Suprapubic skin (tissue), 4 donors: Measurements from ENCODE around the gene CDC42SE2. TPM values are rescaled to one million over a fixed set of nuclear protein-coding genes. Genes with fewer than 3 reads are reported as not detected.

Source experiments
- DNase-seq, 2 donors: peaks; one replicate each; pipeline ENCODE4 v3.0.0-alpha.2; 2019; ENCODE audit warnings: low spot score in 2 of 2
- H3K27ac ChIP-seq: fragments of 200-600 bp; sonication (generic); one replicate; pipeline ENCODE4 v1.5.1; 2019
- H3K27me3 ChIP-seq: fragments of 200-600 bp; sonication (generic); one replicate; pipeline ENCODE4 v1.5.1; 2019
- H3K36me3 ChIP-seq: fragments of 200-600 bp; sonication (generic); one replicate; pipeline ENCODE4 v1.5.1; 2019
- H3K4me1 ChIP-seq: fragments of 200-600 bp; sonication (generic); one replicate; pipeline ENCODE4 v1.5.1; 2019
- H3K4me3 ChIP-seq: fragments of 200-600 bp; sonication (generic); one replicate; pipeline ENCODE4 v1.5.1; 2019; ENCODE audit warnings: mild to moderate bottlenecking
- H3K9me3 ChIP-seq: fragments of 200-600 bp; sonication (generic); one replicate; pipeline ENCODE4 v1.5.1; 2019
- CTCF ChIP-seq, 2 donors: fragments of 200-600 bp in 1 of 2; fragments of 450-650 bp in 1 of 2; sonication (generic) in 1 of 2; IDR thresholded peaks; one replicate each; pipeline ENCODE4 v1.5.1; 2016 to 2019; ENCODE audit warnings: antibody characterized with exemption in 2 of 2, mild to moderate bottlenecking in 1 of 2, moderate library complexity in 1 of 2
- EP300 ChIP-seq: sonication (generic); formaldehyde crosslinking; IDR thresholded peaks from one replicate; pipeline ENCODE4 v1.6.1; 2017; ENCODE audit warnings: antibody characterized with exemption
- POLR2A ChIP-seq, 2 donors: fragments of 450-650 bp; IDR thresholded peaks; one replicate each; pipeline ENCODE4 v1.6.1; 2017; ENCODE audit warnings: antibody characterized with exemption in 2 of 2, mild to moderate bottlenecking in 2 of 2, moderate library complexity in 2 of 2
- POLR2AphosphoS5 ChIP-seq, 3 donors: sonication (generic); formaldehyde crosslinking; IDR thresholded peaks; one replicate each; pipeline ENCODE4 v1.6.1; 2017; ENCODE audit warnings: antibody characterized with exemption in 3 of 3
- WGBS: methylation state at CpG from one replicate; pipeline ENCODE4 v1.1.5; 2018; 5-methylcytosine and 5-hydroxymethylcytosine counted together
- total RNA-seq, 4 donors: library from RNA; depleted of rRNA; stranded (reverse); fragments of >200 nt; gene quantifications; one replicate each; pipeline ENCODE4 v1.1.0, GENCODE V29; 2016

The CDC42SE2 gene
- total RNA-seq, 4 donors from 2014 or later, result 32.4 to 46.6 (median 36.7) TPM

GRCh38 chr5:131363811-131364506 is 100.1 kb downstream of the CDC42SE2 start:
- Histone ChIP-seq H3K27ac (no peak overlapping the region), H3K4me3 (no peak overlapping the region), H3K36me3 (peaks cover 17% of the 10 kb centered on the region), H3K27me3 (no peaks in the 10 kb centered on the region), H3K4me1 (no peaks in the 10 kb centered on the region), H3K9me3 (no peaks in the 10 kb centered on the region)
- TF ChIP-seq CTCF (IDR thresholded peaks at IDR 0.05) (no peak), POLR2AphosphoS5 (IDR thresholded peaks at IDR 0.05) (no peak), POLR2A (IDR thresholded peaks at IDR 0.05) (no peak), EP300 (no peak)
- 96% methylated on average over 6 of the region's 6 CpGs for WGBS
- DNase-seq, result no peak

- H3K9me3 ChIP-seq, result no peaks in the 10 kb centered on the region
- H3K4me3 ChIP-seq, result no peak overlapping the region
- no peaks in the 10 kb centered on the region for H3K27me3 ChIP-seq
- peaks cover 17% of the 10 kb centered on the region for H3K36me3 ChIP-seq
- H3K27ac ChIP-seq, result no peak overlapping the region
- WGBS, result 74% methylated on average over 1 of the region's 1 CpG
- DNase-seq, result no peak
- no peaks in the 10 kb centered on the region for H3K4me1 ChIP-seq
- TF ChIP-seq EP300 (no peak), POLR2AphosphoS5 (IDR thresholded peaks at IDR 0.05) (no peak), CTCF (IDR thresholded peaks at IDR 0.05) (no peak), POLR2A (IDR thresholded peaks at IDR 0.05) (no peak)
These were observed 100.7 kb downstream of the CDC42SE2 start for GRCh38 chr5:131364507-131365050.

GRCh38 chr5:131366428-131366827 is 102.6 kb downstream of the CDC42SE2 start:
- H3K9me3 ChIP-seq, result no peaks in the 10 kb centered on the region

GRCh38 chr5:131367219-131367860 is 103.5 kb downstream of the CDC42SE2 start:
- Histone ChIP-seq H3K9me3 (no peaks in the 10 kb centered on the region), H3K27ac (no peak overlapping the region), H3K27me3 (no peaks in the 10 kb centered on the region), H3K36me3 (peaks cover 3% of the 10 kb centered on the region), H3K4me3 (no peak overlapping the region), H3K4me1 (no peaks in the 10 kb centered on the region)
- WGBS, result 83% methylated on average over 4 of the region's 4 CpGs
- TF ChIP-seq EP300 (no peak), POLR2A (IDR thresholded peaks at IDR 0.05) (no peak), POLR2AphosphoS5 (IDR thresholded peaks at IDR 0.05) (no peak), CTCF (IDR thresholded peaks at IDR 0.05) (no peak)
- DNase-seq, result no peak

More at GRCh38 chr5:131366428-131366827, 102.6 kb downstream of the CDC42SE2 start:
- Histone ChIP-seq H3K36me3 (peaks cover 8% of the 10 kb centered on the region), H3K27me3 (no peaks in the 10 kb centered on the region), H3K4me3 (no peak overlapping the region), H3K4me1 (no peaks in the 10 kb centered on the region), H3K27ac (no peak overlapping the region)
- WGBS, result 95% methylated on average over 3 of the region's 3 CpGs
- DNase-seq, result no peak
- TF ChIP-seq POLR2A (IDR thresholded peaks at IDR 0.05) (no peak), CTCF (IDR thresholded peaks at IDR 0.05) (no peak), EP300 (no peak), POLR2AphosphoS5 (IDR thresholded peaks at IDR 0.05) (no peak)

GRCh38 chr5:131368866-131369265 is 105.0 kb downstream of the CDC42SE2 start:
- no peak for DNase-seq
- Histone ChIP-seq H3K27ac (no peak overlapping the region), H3K9me3 (no peaks in the 10 kb centered on the region), H3K4me3 (no peak overlapping the region), H3K27me3 (no peaks in the 10 kb centered on the region), H3K4me1 (no peaks in the 10 kb centered on the region), H3K36me3 (no peaks in the 10 kb centered on the region)
- 66% methylated on average over 4 of the region's 4 CpGs for WGBS
- TF ChIP-seq POLR2AphosphoS5 (IDR thresholded peaks at IDR 0.05) (no peak), CTCF (IDR thresholded peaks at IDR 0.05) (no peak), EP300 (no peak), POLR2A (IDR thresholded peaks at IDR 0.05) (no peak)
